ENCODE results near the gene SLC23A2.

Gene SLC23A2

GRCh38 chr20:4962241-4962855, 39.0 kb downstream of the SLC23A2 start:
- DNase-seq, result no peak

DNA sequence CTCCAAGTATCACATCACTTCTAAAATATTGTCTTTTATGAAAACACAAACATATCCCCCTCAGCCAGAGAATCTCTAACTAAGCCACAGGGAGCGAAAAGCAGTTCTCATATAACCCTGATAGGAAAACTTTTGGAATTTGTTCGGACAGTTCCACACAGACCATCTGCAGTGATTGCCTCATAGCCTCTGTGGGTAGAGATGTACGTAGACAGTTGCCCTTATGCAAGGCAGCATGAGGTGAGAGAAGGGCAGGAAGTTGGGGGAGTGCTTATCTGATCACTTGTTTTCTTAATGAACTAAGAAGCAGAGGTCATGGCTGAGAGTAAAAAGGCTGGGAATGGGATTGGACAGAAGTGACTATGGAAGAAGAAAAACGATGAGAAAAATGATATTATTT, 39.6 kb downstream of the SLC23A2 start:
- DNase-seq, result no peak

DNA sequence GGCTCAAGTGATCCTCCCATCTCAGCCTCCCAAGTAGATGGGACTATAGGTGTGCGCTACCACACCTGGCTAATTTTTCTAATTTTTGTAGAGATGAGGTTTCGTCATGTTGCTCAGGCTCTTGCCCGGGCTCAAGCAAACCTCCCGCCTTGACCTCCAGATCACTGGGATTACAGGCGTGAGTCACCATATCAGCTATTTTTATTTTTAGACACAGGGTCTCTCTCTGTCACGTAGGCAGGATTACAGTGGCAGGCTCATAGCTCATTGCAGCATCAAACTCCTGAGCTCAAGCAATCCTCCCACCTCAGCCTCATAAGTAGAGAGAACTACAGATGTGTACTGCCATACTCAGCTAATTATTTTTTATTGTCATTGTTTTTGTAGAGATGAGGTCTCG, 41.7 kb downstream of the SLC23A2 start:
- DNase-seq, result no peak

DNA sequence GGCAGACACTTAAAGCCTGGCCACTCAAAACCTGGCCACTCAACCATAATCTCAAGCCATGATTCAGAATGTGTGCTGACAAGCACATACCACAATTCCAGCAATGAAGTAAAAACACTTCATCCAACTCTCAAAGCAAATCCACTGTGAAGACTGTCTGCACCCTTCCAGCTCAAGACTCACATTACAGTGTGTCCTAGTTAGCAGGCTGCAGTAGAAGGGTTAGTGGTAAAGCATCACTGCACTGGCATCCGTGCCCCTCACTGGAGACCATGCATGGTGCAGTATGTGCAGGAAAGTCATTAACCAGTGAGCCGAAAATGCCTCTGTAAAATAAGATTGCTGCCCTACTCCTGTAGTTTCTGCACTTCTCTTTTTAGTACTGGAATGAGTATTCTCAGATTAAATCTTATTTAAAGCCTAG, 43.4 kb downstream of the SLC23A2 start:
- DNase-seq, result no peak

GRCh38 chr20:4957187-4957586, 44.1 kb downstream of the SLC23A2 start:
- no peak for DNase-seq

DNA sequence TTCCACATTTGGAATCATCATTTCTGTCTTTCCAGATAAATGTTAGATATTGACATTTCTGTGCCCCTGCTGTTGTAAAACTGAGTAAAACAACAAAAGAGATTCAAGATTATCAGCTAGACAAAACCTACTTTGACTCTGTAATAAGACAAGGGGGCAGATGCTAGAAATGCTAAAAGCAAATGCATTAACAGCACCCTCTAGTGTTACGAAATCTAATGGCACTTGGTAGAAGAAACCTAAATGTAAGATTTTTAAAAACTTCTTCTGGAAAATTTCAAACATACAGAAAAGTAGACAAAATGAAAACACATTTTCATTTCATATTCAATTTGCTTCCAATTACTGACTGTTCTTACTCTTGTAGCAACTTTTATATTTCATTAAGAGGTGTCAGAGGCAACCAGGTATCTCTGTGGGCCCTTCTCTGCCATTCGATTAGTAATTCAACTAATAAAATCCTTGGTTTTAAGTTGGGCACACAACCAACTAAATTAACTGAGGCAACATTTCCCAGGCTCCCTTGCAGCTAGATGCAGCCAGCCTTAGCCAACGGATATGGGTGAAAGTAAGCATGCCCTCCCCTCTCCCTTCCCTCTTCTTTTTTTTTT, 45.0 kb downstream of the SLC23A2 start:
- peak; percentile 75 for DNase-seq

DNA sequence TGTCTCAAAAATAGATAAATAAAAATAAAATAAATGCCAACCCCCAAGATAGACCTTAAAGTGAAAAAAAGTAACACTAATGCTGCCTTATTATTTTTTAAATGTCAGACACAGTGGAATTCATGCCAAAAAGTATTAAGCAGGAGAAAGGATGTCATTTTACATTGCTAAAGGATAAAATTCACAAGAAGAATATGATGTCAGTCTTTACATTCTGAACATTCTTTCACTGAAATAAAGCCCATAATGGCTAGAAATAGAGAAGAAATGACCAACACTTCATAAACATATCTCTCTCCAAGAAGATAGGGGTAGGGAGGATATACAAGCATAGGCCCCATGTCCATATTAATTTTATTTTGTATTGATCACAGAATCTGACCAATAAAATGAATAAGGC, 47.4 kb downstream of the SLC23A2 start:
- DNase-seq, result no peak

DNA sequence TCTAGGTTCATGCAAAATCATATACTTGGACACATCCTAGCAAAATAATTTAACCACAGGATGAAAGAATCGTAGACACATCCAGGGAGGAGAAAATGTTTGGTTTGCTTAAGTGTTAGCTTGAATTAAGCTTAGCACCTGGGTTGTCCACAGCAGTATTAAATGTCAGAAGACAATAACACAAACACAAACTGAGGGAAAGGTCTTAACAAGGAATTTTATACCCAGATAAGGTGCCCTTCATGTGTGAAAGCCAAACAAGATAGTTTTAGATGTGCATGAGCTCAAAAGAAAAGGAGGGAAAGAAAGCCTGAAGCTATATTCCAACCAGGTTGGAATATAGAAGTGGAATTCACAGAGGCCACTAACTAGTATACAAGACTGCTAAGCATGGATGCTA, 49.1 kb downstream of the SLC23A2 start:
- DNase-seq, result no peak

DNA sequence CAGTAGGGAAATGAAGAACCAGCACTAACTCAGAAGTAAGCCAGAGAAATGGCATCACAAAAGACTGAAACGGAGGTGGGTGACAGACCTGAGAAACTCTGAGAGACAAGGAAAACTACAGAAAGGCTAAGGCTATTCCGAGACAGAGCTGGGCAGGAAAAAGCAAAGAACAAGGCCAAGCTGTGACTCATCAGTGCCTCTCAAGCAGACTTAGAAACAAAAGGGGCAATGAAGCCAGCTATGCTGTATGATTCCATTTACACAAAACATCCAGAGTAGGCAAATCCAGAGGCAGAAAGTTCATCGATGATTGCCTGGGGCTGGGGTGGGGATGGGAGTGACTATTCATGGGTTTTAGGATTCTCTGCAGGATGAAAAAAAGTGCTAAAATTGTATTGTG, 50.0 kb downstream of the SLC23A2 start:
- no peak for DNase-seq

- DNase-seq, result no peak
Observed at GRCh38 chr20:4950841-4951240, 50.5 kb downstream of the SLC23A2 start.

GRCh38 chr20:4950437-4950836, 50.9 kb downstream of the SLC23A2 start:
- DNase-seq, result no peak

- DNase-seq, result peak; percentile 48
Observed at GRCh38 chr20:4949833-4950178, 51.5 kb downstream of the SLC23A2 start.

DNA sequence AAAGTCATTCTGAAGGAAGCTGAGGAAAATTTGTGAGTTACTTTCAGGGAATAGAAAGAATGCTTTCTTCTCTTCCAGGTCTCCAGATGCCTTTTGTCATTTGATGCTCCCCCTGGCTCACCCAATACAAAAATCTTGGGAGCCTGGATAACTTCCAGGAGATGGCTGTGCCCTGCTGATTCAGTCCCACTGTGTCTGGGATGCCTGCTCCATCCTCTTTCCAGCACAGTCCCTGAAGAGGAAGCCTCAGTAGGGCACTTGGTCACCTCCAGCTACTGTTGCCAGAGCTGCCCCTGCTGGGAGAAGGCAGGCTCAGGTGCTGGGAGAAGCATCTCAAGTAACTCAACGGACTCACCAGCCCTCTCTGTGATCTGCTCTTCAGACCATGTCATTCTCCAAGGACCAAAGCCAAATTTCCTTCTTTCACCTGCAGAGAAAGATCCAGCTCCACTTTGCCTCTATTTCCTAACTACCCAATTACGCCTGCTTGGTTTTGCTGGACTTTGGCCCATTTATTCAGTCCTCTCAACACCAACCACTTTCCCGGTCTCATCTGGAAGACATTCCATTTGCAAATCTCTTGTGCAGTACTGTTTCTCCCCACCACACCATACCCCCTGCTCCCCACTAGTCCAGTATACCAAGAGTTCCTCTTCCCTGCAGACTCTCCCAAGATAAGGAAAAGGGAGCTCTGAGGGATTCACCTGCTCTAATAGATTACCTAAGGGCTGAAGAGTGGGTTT, 53.3 kb downstream of the SLC23A2 start:
- DNase-seq, result no peak

DNA sequence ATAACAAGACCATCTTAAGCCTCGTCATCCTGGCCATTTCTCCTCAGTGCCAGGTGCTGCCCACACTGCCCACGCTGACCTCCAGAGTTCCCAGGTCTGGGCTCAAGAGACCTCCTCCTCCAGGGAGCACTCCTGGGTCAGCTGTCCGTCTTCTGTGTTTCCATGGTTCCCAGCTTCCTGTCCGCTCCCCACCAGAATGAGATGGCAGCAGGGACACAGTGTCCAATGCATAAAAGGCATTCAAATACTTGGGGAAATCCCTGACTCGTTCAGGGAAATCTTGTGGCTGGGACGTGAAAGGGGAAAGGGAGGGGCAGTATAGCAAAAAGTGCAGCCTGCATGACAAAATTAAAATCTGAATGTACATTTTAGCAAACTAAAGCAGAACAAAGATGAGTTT, 54.3 kb downstream of the SLC23A2 start:
- no peak for DNase-seq

GRCh38 chr20:4946585-4946984, 54.7 kb downstream of the SLC23A2 start:
- no peak for DNase-seq

GRCh38 chr20:4944518-4945313, 56.6 kb downstream of the SLC23A2 start:
- no peak for DNase-seq

DNA sequence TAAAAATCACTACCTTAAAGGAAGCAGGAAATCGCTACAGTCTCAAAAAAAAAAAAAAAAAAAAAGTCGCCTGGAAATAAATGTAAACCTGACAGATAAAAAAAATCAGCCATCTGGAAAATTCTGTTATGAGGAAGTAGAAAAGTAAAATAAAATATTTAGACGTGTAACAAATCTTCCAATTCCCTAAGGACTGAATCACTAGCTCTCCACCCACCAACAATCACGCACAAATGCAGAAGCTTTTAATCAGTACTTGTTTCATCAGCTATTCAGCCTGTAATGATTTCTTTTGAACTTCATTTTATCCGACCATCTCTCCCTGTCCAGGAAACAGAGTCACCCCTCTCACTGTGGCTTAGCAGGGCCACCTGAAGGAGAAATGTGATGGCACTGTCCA, 59.0 kb downstream of the SLC23A2 start:
- DNase-seq, result no peak

DNA sequence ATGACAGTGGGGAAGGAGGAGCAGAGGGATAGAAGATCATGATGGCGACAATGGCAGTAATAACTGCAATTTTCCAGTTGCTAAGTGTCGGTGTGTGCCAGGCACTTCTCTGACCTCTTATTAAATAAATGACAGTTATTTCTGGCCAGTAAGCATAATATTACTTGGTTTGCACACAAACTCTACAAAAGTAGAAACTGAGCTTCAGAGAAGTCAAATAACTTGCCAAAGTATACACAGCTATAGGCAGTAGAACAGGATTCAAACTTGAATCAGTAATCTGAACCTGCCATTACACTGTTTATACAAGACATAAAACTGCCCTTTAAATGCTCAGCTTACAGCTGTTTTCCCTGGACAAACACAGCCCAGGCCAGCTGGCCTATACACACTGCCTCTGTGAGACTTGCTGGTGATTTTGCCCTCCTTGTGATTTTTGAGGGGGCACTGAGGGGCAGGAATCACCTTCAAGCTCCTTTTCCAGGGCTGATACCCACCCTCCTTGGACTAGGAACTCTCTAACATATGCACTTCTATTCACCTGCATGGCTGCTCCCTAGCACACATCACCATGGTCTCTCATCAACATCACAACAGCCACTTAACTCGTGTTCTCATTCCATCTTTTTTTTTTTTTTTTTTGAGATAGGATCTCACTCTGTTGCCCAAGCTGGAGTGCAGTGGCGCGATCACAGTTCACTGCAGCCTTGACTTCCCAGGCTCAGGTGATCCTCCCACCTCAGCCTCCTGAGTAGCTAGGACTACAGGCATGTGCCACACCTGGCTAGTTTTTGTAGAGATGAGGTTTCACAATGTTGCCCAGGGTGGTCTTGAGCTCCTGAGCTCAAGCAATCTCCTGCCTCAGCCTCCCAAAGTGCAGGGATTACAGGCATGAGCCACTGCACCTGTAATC, 63.6 kb downstream of the SLC23A2 start:
- DNase-seq, result peak; percentile 94

DNA sequence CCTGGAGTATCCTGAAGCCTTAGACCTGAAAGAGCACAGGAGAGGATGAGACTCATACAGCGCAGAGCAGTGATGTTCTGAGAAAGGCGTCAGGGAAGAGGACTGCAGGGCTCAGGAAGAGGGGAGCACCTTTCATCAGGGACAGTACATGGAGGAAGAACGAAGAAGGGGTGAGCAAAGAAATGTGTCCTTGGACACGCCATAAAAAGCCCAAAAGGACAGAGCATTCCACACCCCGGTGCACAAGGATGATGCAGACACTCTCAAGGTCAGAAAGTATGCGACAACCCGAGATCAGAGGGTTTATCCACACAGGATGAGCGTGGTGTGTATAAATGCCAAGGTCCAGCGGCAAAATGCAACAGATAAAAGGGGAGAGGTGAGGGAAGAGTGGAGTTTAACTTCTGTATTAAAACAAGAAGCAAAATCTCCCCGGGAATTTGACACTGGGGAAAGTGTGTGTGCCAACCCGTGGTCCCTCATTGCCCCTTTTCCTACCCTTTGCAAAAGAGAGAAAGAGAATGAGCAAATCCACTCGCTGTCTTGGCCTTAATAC, 64.4 kb downstream of the SLC23A2 start:
- DNase-seq, result no peak

DNA sequence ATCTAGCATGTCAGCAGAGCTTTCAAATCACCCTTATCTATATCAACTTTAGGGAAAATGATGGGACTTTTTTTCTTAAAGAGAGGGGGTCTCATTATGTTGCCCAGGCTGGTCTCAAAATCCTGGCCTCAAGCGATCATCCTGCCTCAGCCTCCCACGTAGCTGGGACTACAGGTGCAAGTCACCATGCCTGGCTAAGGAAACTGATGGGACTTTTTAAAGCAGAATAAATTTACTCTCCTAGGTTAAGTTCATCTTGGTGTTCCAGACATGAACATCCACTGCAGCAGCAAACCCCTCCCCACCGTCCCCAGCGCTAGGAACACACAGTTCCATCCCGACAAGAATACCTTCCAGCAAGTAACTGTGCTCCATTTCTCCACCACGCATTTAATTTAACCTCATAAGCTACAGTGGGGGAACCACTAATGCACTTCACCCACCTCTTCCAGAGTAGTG, 64.9 kb downstream of the SLC23A2 start:
- DNase-seq, result no peak

GRCh38 chr20:4932061-4932460, 69.2 kb downstream of the SLC23A2 start:
- DNase-seq, result no peak

Data from NCI-H69 (cell line).